ENCODE data around the gene ARF1. TPM values are rescaled to one million over a fixed set of nuclear protein-coding genes. Genes with fewer than 3 reads are reported as not detected.
A peak's percentile ranks its signal among the peaks of the same experiment; 100 is the strongest.

ARF1 gene
- total RNA-seq, 1 experiment from 2014 or later = 512 TPM

GRCh38 chr1:228058172-228058948 lies 24.1 kb upstream of the ARF1 start:
- BruUV-seq (replicated peaks) = no TSS peak
- no peak overlapping the region for H3K4me3 Mint-ChIP-seq (ENCODE audit: low read depth, unreplicated experiment)
- intact Hi-C loops (cut with micrococcal nuclease; ENCODE audit: unreplicated experiment) = no loop called here
- H3K27ac Mint-ChIP-seq (ENCODE audit: unreplicated experiment) = no peak overlapping the region
- CTCF ChIA-PET = no interaction called here
- DNase-seq = no peak
- peaks cover 9% of the 10 kb centered on the region for H3K4me1 Mint-ChIP-seq (ENCODE audit: low read depth, unreplicated experiment)
- H3K9me3 Mint-ChIP-seq (ENCODE audit: low read depth, unreplicated experiment) = peaks cover 8% of the 10 kb centered on the region
- H3K36me3 Mint-ChIP-seq (ENCODE audit: insufficient read depth, unreplicated experiment) = no peaks in the 10 kb centered on the region
- TF ChIP-seq, protein P1, sequence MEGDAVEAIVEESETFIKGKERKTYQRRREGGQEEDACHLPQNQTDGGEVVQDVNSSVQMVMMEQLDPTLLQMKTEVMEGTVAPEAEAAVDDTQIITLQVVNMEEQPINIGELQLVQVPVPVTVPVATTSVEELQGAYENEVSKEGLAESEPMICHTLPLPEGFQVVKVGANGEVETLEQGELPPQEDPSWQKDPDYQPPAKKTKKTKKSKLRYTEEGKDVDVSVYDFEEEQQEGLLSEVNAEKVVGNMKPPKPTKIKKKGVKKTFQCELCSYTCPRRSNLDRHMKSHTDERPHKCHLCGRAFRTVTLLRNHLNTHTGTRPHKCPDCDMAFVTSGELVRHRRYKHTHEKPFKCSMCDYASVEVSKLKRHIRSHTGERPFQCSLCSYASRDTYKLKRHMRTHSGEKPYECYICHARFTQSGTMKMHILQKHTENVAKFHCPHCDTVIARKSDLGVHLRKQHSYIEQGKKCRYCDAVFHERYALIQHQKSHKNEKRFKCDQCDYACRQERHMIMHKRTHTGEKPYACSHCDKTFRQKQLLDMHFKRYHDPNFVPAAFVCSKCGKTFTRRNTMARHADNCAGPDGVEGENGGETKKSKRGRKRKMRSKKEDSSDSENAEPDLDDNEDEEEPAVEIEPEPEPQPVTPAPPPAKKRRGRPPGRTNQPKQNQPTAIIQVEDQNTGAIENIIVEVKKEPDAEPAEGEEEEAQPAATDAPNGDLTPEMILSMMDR (IDR thresholded peaks at IDR 0.05; ENCODE audit: unreplicated experiment) = no peak
- peaks cover 63% of the 10 kb centered on the region for H3K27me3 Mint-ChIP-seq (ENCODE audit: unreplicated experiment)

GRCh38 chr1:228058949-228059633 lies 23.4 kb upstream of the ARF1 start:
- BruUV-seq (replicated peaks) = no TSS peak
- no peak for DNase-seq
- Mint-ChIP-seq H3K27me3 (ENCODE audit: unreplicated experiment) (peaks cover 55% of the 10 kb centered on the region), H3K27ac (ENCODE audit: unreplicated experiment) (no peak overlapping the region), H3K4me3 (ENCODE audit: low read depth, unreplicated experiment) (no peak overlapping the region), H3K4me1 (ENCODE audit: low read depth, unreplicated experiment) (peaks cover 9% of the 10 kb centered on the region), H3K9me3 (ENCODE audit: low read depth, unreplicated experiment) (peaks cover 8% of the 10 kb centered on the region), H3K36me3 (ENCODE audit: insufficient read depth, unreplicated experiment) (no peaks in the 10 kb centered on the region)
- CTCF ChIA-PET = no interaction called here
- TF ChIP-seq, protein P1 (IDR thresholded peaks at IDR 0.05; ENCODE audit: unreplicated experiment) = no peak
- intact Hi-C loops (cut with micrococcal nuclease; ENCODE audit: unreplicated experiment) = no loop called here

DNA sequence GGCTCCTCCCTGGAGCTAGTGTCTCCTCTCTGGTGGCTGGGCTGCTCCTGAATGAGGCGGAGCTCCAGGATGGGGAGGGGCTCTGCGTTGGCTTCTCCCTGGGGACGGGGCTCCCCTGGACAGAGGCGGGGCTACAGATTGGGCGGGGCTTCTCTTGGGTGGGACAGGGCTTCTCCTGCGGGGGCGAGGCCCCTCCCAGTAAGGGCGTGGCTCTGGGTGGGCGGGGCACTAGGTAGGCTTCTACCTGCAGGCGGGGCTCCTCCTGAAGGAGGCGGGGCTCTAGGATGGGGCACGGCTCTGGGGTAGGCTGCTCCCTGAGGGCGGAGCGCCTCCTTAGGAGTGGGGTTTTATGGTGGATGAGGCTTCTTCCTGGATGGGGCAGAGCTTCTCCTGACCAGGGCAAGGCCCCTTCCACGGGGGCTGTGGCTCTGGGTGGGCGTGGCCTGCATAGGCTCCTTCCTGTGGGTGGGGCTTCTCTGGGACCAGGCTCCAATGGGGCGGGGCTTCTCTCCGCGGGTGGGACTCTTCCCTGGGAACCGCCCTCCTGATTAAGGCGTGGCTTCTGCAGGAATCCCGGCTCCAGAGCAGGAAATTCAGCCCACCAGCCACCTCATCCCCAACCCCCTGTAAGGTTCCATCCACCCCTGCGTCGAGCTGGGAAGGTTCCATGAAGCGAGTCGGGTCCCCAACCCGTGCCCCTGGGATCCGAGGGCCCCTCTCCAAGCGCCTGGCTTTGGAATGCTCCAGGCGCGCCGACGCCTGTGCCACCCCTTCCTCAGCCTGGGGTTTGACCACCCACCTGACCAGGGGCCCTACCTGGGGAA lies 22.7 kb upstream of the ARF1 start:
- intact Hi-C loops (cut with micrococcal nuclease; ENCODE audit: unreplicated experiment) = no loop called here
- TF ChIP-seq, protein P1 (IDR thresholded peaks at IDR 0.05; ENCODE audit: unreplicated experiment) = no peak
- H3K27me3 Mint-ChIP-seq (ENCODE audit: unreplicated experiment) = peaks cover 54% of the 10 kb centered on the region
- H3K4me1 Mint-ChIP-seq (ENCODE audit: low read depth, unreplicated experiment) = peaks cover 9% of the 10 kb centered on the region
- H3K36me3 Mint-ChIP-seq (ENCODE audit: insufficient read depth, unreplicated experiment) = peaks cover 3% of the 10 kb centered on the region
- DNase-seq = peak; percentile 77
- BruUV-seq (replicated peaks) = no TSS peak
- no peak overlapping the region for H3K27ac Mint-ChIP-seq (ENCODE audit: unreplicated experiment)
- CTCF ChIA-PET = no interaction called here
- H3K9me3 Mint-ChIP-seq (ENCODE audit: low read depth, unreplicated experiment) = peaks cover 8% of the 10 kb centered on the region
- H3K4me3 Mint-ChIP-seq (ENCODE audit: low read depth, unreplicated experiment) = no peak overlapping the region

DNA sequence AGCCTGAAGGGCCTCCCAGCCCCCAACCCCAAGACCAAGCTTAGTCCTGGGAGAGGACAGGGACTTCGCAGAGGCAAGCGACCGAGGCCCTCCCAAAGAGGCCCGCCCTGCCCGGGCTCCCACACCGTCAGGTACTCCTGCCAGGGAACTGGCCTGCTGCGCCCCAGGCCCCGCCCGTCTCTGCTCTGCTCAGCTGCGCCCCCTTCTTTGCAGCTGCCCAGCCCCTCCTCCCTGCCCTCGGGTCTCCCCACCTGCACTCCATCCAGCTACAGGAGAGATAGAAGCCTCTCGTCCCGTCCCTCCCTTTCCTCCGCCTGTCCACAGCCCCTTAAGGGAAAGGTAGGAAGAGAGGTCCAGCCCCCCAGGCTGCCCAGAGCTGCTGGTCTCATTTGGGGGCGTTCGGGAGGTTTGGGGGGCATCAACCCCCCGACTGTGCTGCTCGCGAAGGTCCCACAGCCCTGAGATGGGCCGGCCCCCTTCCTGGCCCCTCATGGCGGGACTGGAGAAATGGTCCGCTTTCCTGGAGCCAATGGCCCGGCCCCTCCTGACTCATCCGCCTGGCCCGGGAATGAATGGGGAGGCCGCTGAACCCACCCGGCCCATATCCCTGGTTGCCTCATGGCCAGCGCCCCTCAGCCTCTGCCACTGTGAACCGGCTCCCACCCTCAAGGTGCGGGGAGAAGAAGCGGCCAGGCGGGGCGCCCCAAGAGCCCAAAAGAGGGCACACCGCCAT lies 21.9 kb upstream of the ARF1 start:
- Mint-ChIP-seq H3K4me3 (ENCODE audit: low read depth, unreplicated experiment) (no peak overlapping the region), H3K36me3 (ENCODE audit: insufficient read depth, unreplicated experiment) (peaks cover 6% of the 10 kb centered on the region), H3K27ac (ENCODE audit: unreplicated experiment) (no peak overlapping the region), H3K9me3 (ENCODE audit: low read depth, unreplicated experiment) (peaks cover 8% of the 10 kb centered on the region), H3K4me1 (ENCODE audit: low read depth, unreplicated experiment) (peaks cover 9% of the 10 kb centered on the region), H3K27me3 (ENCODE audit: unreplicated experiment) (peaks cover 48% of the 10 kb centered on the region)
- intact Hi-C loops (cut with micrococcal nuclease; ENCODE audit: unreplicated experiment) = no loop called here
- TF ChIP-seq, protein P1 (IDR thresholded peaks at IDR 0.05; ENCODE audit: unreplicated experiment) = no peak
- no TSS peak for BruUV-seq (replicated peaks)
- CTCF ChIA-PET = no interaction called here
- no peak for DNase-seq

Measured in Calu3 (cell line).